Hepatocyte (in vitro differentiated cells): ENCODE results near the gene BMP2. TPM values are rescaled to one million over a fixed set of nuclear protein-coding genes. Genes with fewer than 3 reads are reported as not detected.

Experiments
- DNase-seq: peaks from one replicate; pipeline ENCODE4 v3.0.0-alpha.2; 2016; ENCODE audit warnings: low spot score
- H2AFZ ChIP-seq: fragments of 200-600 bp; sonication (generic); 2 replicates; pipeline ENCODE4 v1.6.0; 2016; ENCODE audit warnings: antibody characterized with exemption, mild to moderate bottlenecking
- H3K27ac ChIP-seq: fragments of 200-600 bp; sonication (generic); 2 replicates; pipeline ENCODE4 v1.5.1; 2016; ENCODE audit warnings: mild to moderate bottlenecking
- H3K27me3 ChIP-seq: fragments of 200-600 bp; sonication (generic); 2 replicates; pipeline ENCODE4 v1.6.1; 2016
- H3K36me3 ChIP-seq: fragments of 200-600 bp; sonication (generic); replicated peaks from 2 replicates; pipeline ENCODE4 v1.5.1; 2016; ENCODE audit warnings: low read depth; ENCODE audit not compliant: insufficient read depth
- H3K4me1 ChIP-seq: fragments of 200-600 bp; sonication (generic); 2 replicates; pipeline ENCODE4 v1.5.1; 2016; ENCODE audit warnings: mild to moderate bottlenecking, moderate library complexity; ENCODE audit not compliant: insufficient read depth
- H3K4me2 ChIP-seq: fragments of 200-600 bp; sonication (generic); 2 replicates; pipeline ENCODE4 v1.6.0; 2016
- H3K4me3 ChIP-seq: fragments of 200-600 bp; sonication (generic); 2 replicates; pipeline ENCODE4 v1.5.1; 2016; ENCODE audit warnings: mild to moderate bottlenecking
- H3K79me2 ChIP-seq: fragments of 200-600 bp; sonication (generic); 2 replicates; pipeline ENCODE4 v1.6.0; 2017; ENCODE audit warnings: mild to moderate bottlenecking
- H3K9me2 ChIP-seq: fragments of 200-600 bp; sonication (generic); replicated peaks from 2 replicates; pipeline ENCODE4 v1.6.0; 2017; ENCODE audit warnings: mild to moderate bottlenecking; ENCODE audit not compliant: insufficient read depth
- H3K9me3 ChIP-seq: fragments of 200-600 bp; sonication (generic); 2 replicates; pipeline ENCODE4 v1.5.1; 2016; ENCODE audit warnings: low read depth, mild to moderate bottlenecking
- H4K20me1 ChIP-seq: fragments of 200-600 bp; sonication (generic); 2 replicates; pipeline ENCODE4 v1.6.0; 2016; ENCODE audit warnings: mild to moderate bottlenecking; ENCODE audit not compliant: insufficient read depth, poor library complexity, severe bottlenecking
- EZH2 ChIP-seq: fragments of 200-600 bp; sonication (generic); IDR thresholded peaks from 2 replicates; pipeline ENCODE4 v1.6.1; 2016; ENCODE audit warnings: antibody characterized with exemption, mild to moderate bottlenecking, borderline replicate concordance
- EZH2phosphoT487 ChIP-seq: fragments of 200-600 bp; sonication (generic); IDR thresholded peaks from one replicate; pipeline ENCODE4 v1.6.1; 2018; ENCODE audit warnings: antibody characterized with exemption, mild to moderate bottlenecking, low read depth, moderate library complexity; ENCODE audit not compliant: unreplicated experiment, severe bottlenecking
- WGBS: methylation state at CpG from one replicate; pipeline ENCODE4 v1.1.6; 2016; ENCODE audit warnings: low lambda C conversion rate; ENCODE audit errors: missing lambda C conversion rate; 5-methylcytosine and 5-hydroxymethylcytosine counted together
- polyA plus RNA-seq: library from polyadenylated mRNA; unstranded; fragments of >200 nt; fragmentation: Nextera tagmentation; extraction: Ambion mirVana; gene quantifications from 2 replicates; pipeline ENCODE4 v1.2.1, GENCODE V29; 2016
- total RNA-seq: library from RNA; depleted of rRNA; stranded (reverse); fragments of >200 nt; gene quantifications from 2 replicates; pipeline ENCODE4 v1.2.3, GENCODE V29; 2014
- TF ChIP-seq, protein P1 (sequence below): fragments of 200-600 bp; sonication (generic); IDR thresholded peaks from 2 replicates; pipeline ENCODE4 v1.5.1; 2016; ENCODE audit warnings: antibody characterized with exemption, mild to moderate bottlenecking; ENCODE audit not compliant: poor library complexity

The BMP2 gene
- total and polyA plus RNA-seq, 2 experiments from 2014 or later: 64.6 to 72.0 TPM

GRCh38 chr20:6824401-6824800 is 56.9 kb downstream of the BMP2 start:
- WGBS: 87% methylated on average over 5 of the region's 5 CpGs
- TF ChIP-seq EZH2 (no peak), EZH2phosphoT487 (no peak)
- TF ChIP-seq, protein P1, sequence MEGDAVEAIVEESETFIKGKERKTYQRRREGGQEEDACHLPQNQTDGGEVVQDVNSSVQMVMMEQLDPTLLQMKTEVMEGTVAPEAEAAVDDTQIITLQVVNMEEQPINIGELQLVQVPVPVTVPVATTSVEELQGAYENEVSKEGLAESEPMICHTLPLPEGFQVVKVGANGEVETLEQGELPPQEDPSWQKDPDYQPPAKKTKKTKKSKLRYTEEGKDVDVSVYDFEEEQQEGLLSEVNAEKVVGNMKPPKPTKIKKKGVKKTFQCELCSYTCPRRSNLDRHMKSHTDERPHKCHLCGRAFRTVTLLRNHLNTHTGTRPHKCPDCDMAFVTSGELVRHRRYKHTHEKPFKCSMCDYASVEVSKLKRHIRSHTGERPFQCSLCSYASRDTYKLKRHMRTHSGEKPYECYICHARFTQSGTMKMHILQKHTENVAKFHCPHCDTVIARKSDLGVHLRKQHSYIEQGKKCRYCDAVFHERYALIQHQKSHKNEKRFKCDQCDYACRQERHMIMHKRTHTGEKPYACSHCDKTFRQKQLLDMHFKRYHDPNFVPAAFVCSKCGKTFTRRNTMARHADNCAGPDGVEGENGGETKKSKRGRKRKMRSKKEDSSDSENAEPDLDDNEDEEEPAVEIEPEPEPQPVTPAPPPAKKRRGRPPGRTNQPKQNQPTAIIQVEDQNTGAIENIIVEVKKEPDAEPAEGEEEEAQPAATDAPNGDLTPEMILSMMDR: no peak
- H3K9me3 ChIP-seq: no peaks in the 10 kb centered on the region

DNA sequence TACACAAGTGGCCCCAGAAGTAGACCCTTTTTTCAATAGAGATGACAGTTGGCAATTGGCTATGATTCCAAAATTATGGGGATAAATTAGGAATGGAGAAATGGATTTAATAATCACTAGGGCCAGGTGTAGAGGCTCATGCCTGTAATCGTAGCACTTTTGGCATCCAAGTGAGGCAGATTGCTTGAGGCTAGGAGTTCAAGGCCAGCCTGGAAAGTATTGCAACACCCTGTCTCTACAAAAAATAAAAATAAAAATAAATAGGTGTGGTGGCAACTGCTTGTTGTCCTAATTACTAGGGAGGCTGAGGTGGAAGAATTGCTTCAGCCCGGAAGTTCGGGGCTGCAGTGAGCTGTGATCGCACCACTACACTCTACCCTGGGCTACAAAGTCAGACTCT is 60.0 kb downstream of the BMP2 start:
- 94% methylated on average over 4 of the region's 4 CpGs for WGBS
- no peaks in the 10 kb centered on the region for H3K9me2 ChIP-seq
- no peak overlapping the region for H2AFZ ChIP-seq
- H3K36me3 ChIP-seq: no peaks in the 10 kb centered on the region
- H3K9me3 ChIP-seq: no peaks in the 10 kb centered on the region
- H3K4me2 ChIP-seq: no peak overlapping the region
- no peaks in the 10 kb centered on the region for H4K20me1 ChIP-seq
- no peaks in the 10 kb centered on the region for H3K27me3 ChIP-seq
- no peak overlapping the region for H3K4me3 ChIP-seq
- no peak for TF ChIP-seq EZH2
- TF ChIP-seq EZH2phosphoT487: no peak
- TF ChIP-seq, protein P1: no peak
- no peak for DNase-seq
- H3K4me1 ChIP-seq: no peaks in the 10 kb centered on the region
- no peak overlapping the region for H3K27ac ChIP-seq
- no peaks in the 10 kb centered on the region for H3K79me2 ChIP-seq

More at GRCh38 chr20:6824401-6824800, 56.9 kb downstream of the BMP2 start:
- Histone ChIP-seq H4K20me1 (no peaks in the 10 kb centered on the region), H3K4me1 (no peaks in the 10 kb centered on the region), H3K79me2 (no peaks in the 10 kb centered on the region), H3K36me3 (no peaks in the 10 kb centered on the region), H3K4me3 (no peak overlapping the region), H3K9me2 (no peaks in the 10 kb centered on the region), H2AFZ (no peak overlapping the region), H3K4me2 (no peak overlapping the region), H3K27ac (no peak overlapping the region), H3K27me3 (no peaks in the 10 kb centered on the region)
- DNase-seq: no peak

DNA sequence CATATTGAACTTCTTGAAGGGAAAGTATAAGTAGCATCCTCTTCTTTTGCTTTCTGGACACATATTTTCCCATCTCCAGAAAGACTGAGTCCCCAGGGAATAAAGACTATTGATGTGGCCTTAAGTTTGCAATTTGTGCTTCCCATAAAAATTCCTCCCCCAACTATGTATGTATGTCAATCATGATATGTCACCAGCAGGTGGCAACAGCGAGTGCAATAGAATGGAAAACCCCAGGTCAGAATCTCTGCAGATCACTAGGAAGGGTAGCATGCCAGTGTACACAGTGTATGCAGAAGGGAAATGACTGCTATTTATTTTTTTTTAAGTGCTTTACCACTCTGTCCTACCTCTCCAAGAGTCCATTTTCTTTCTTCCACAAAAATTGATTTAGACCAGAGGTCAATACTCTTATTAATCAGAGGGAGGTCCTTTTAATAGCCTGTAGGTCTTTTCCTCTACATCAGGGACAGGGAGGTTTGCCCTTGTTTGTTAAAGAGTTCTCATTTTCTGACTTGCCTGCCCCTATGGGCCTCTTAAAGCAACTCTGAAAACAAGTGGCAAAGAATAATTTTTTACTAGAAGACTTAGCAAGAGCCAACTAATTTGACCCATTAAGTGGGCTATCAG is 61.4 kb downstream of the BMP2 start:
- Histone ChIP-seq H3K4me2 (no peak overlapping the region), H3K36me3 (no peaks in the 10 kb centered on the region), H3K9me2 (no peaks in the 10 kb centered on the region), H3K27me3 (no peaks in the 10 kb centered on the region), H3K4me1 (no peaks in the 10 kb centered on the region), H3K4me3 (no peak overlapping the region), H4K20me1 (no peaks in the 10 kb centered on the region), H3K9me3 (no peaks in the 10 kb centered on the region), H3K27ac (no peak overlapping the region), H3K79me2 (no peaks in the 10 kb centered on the region), H2AFZ (no peak overlapping the region)
- 8% methylated on average over 1 of the region's 1 CpG for WGBS
- DNase-seq: peak; percentile 87
- TF ChIP-seq EZH2phosphoT487 (no peak), EZH2 (no peak)
- TF ChIP-seq, protein P1: peak; percentile 69
